Panc1 (cell line): ENCODE measurements around the gene PLPP7. TPM values are rescaled to one million over a fixed set of nuclear protein-coding genes. Genes with fewer than 3 reads are reported as not detected.

Source experiments
- ATAC-seq: fragments of 200-7000 bp; cut with Tn5 transposase; 2 replicates; pipeline ENCODE4 v1.9.1; 2020; ENCODE audit warnings: mild to moderate bottlenecking, moderate library complexity
- BruUV-seq: library from RNA; stranded (reverse); fragments of 400-500 nt; replicated peaks from 2 replicates; lab custom pipeline; 2021; lab: Mats Ljungman, UMichigan
- CTCF ChIA-PET: fragments of 300-600 bp; sonication (Branson Sonifier 250); formaldehyde crosslinking; loops from one replicate; lab custom pipeline; 2022; ENCODE audit warnings: antibody characterized with exemption; lab: Charles Lee
- POLR2A ChIA-PET: fragments of 300-600 bp; sonication (Branson Sonifier 250); formaldehyde crosslinking; loops from one replicate; lab custom pipeline; 2022; ENCODE audit warnings: antibody characterized with exemption; lab: Charles Lee
- DNase-seq: peaks from one replicate; pipeline ENCODE4 v3.0.0-alpha.2; 2010; ENCODE audit warnings: low read depth, low spot score
- H3K27ac ChIP-seq: 2 replicates; pipeline ENCODE4 v1.5.1; 2011; ENCODE audit warnings: mild to moderate bottlenecking, low read length, inconsistent platforms
- H3K27me3 ChIP-seq: fragments of 200-500 bp; sonication (Bioruptor generic); 2 replicates; pipeline ENCODE4 v1.6.0; 2014; ENCODE audit warnings: low read length, inconsistent platforms; ENCODE audit not compliant: control insufficient read depth, insufficient read depth
- H3K36me3 ChIP-seq: fragments of 200-500 bp; sonication (Bioruptor generic); 2 replicates; pipeline ENCODE4 v1.5.1; 2014; ENCODE audit warnings: inconsistent platforms, mild to moderate bottlenecking, low read length, moderate library complexity; ENCODE audit not compliant: control insufficient read depth, insufficient read depth
- H3K4me1 ChIP-seq: 2 replicates; pipeline ENCODE4 v1.5.1; 2011; ENCODE audit warnings: inconsistent platforms, mild to moderate bottlenecking, low read length, moderate library complexity; ENCODE audit not compliant: control insufficient read depth, insufficient read depth
- H3K4me3 ChIP-seq, 2 experiments: 2 replicates each; pipeline ENCODE4 v1.5.1; 2011 to 2012; ENCODE audit warnings: low read depth in 2 of 2, low read length in 2 of 2, mild to moderate bottlenecking in 2 of 2, inconsistent platforms in 1 of 2, moderate library complexity in 1 of 2
- H3K9me3 ChIP-seq: fragments of 200-500 bp; sonication (Bioruptor generic); 2 replicates; pipeline ENCODE4 v1.5.1; 2014; ENCODE audit warnings: low read depth, mild to moderate bottlenecking, inconsistent platforms, low read length, moderate library complexity; ENCODE audit not compliant: control insufficient read depth, insufficient read depth
- CTCF ChIP-seq: fragments of 450-650 bp; IDR thresholded peaks from 2 replicates; pipeline ENCODE4 v1.5.1; 2017; ENCODE audit warnings: mild to moderate bottlenecking
- POLR2AphosphoS5 ChIP-seq: IDR thresholded peaks from 2 replicates; pipeline ENCODE4 v1.6.1; 2012; ENCODE audit warnings: mild to moderate bottlenecking, low read depth, low read length, moderate library complexity
- REST ChIP-seq, 2 experiments: IDR thresholded peaks; 2 replicates each; pipeline ENCODE4 v1.6.1; 2011 to 2012; ENCODE audit warnings: low read depth in 2 of 2, control low read depth in 1 of 2, low read length in 1 of 2, mild to moderate bottlenecking in 1 of 2, moderate library complexity in 1 of 2; ENCODE audit not compliant: insufficient read depth in 1 of 2
- SIN3A ChIP-seq: IDR thresholded peaks from 2 replicates; pipeline ENCODE4 v1.6.1; 2012; ENCODE audit warnings: low read depth, mild to moderate bottlenecking, low read length, moderate library complexity, borderline replicate concordance; ENCODE audit not compliant: insufficient read depth
- TCF7L2 ChIP-seq: IDR thresholded peaks from 2 replicates; pipeline ENCODE4 v1.6.1; 2011; ENCODE audit warnings: mild to moderate bottlenecking, low read depth, low read length, inconsistent platforms
- in situ Hi-C: cut with HindIII; loops from 2 replicates; pipeline ENCODE4 v1.10.0; 2016; ENCODE audit warnings: low sequenced_read_pairs, low pct_unique_long_range_greater_than_20kb
- intact Hi-C: fragments of 100-400 bp; cut with micrococcal nuclease; formaldehyde crosslinking; loops from one replicate; pipeline ENCODE4 v1.10.0; 2022; ENCODE audit not compliant: unreplicated experiment
- total RNA-seq: library from RNA; stranded (reverse); gene quantifications from one replicate; pipeline ENCODE4 v1.2.1, GENCODE V29; 2021; ENCODE audit not compliant: unreplicated experiment

PLPP7 gene
- total RNA-seq, 1 experiment from 2014 or later, result 3.3 TPM

GRCh38 chr9:131263701-131264100 lies 25.8 kb upstream of the PLPP7 start:
- ChIA-PET POLR2A (no interaction called here), CTCF (no interaction called here)
- Histone ChIP-seq H3K36me3 (no peaks in the 10 kb centered on the region), H3K4me3 (no peak overlapping the region), H3K27me3 (no peaks in the 10 kb centered on the region), H3K4me1 (no peaks in the 10 kb centered on the region), H3K9me3 (no peaks in the 10 kb centered on the region), H3K27ac (no peak overlapping the region)
- ATAC-seq (no peak), DNase-seq (no peak)
- BruUV-seq, result no TSS peak
- in situ Hi-C loops, result no loop called here
- intact Hi-C loops, result no loop called here
- TF ChIP-seq REST (IDR thresholded peaks at IDR 0.05; ENCODE audit: insufficient read depth in 1 of 2, low read depth in 2 of 2, low read length in 1 of 2) (no peak), SIN3A (no peak), TCF7L2 (no peak), CTCF (no peak), POLR2AphosphoS5 (no peak)

- in situ Hi-C loops (no loop called here), intact Hi-C loops (no loop called here)
- ATAC-seq (no peak), DNase-seq (no peak)
- Histone ChIP-seq H3K4me3 (no peak overlapping the region), H3K27me3 (no peaks in the 10 kb centered on the region), H3K9me3 (no peaks in the 10 kb centered on the region), H3K27ac (no peak overlapping the region), H3K36me3 (no peaks in the 10 kb centered on the region), H3K4me1 (no peaks in the 10 kb centered on the region)
- CTCF ChIA-PET, result interaction anchor here (0.6 kb wide), 1 partner anchor 54 kb away, joined by 6 read pairs; no protein-coding TSS in a partner anchor
- no TSS peak for BruUV-seq
- POLR2A ChIA-PET, result no interaction called here
- TF ChIP-seq POLR2AphosphoS5 (no peak), SIN3A (no peak), CTCF (no peak), TCF7L2 (no peak), REST (IDR thresholded peaks at IDR 0.05; ENCODE audit: insufficient read depth in 1 of 2, low read depth in 2 of 2, low read length in 1 of 2) (no peak)
Measured at GRCh38 chr9:131264231-131264630, 25.3 kb upstream of the PLPP7 start.
